Renal pelvis (tissue), 4 donors: Measurements from ENCODE around the gene GRIK1. TPM values are rescaled to one million over a fixed set of nuclear protein-coding genes. Genes with fewer than 3 reads are reported as not detected.

Source experiments
- DNase-seq: peaks from one replicate; pipeline ENCODE4 v3.0.0-alpha.2; 2013
- polyA plus RNA-seq, 3 donors: library from polyadenylated mRNA; unstranded; fragments of 120-200 nt; gene quantifications; one replicate each; pipeline ENCODE4 v1.2.1, GENCODE V29; 2013; ENCODE audit not compliant: insufficient read length in 3 of 3

GRIK1 gene
- polyA plus RNA-seq, 3 donors, result 1.5 to 2.0 (median 1.7) TPM

DNA sequence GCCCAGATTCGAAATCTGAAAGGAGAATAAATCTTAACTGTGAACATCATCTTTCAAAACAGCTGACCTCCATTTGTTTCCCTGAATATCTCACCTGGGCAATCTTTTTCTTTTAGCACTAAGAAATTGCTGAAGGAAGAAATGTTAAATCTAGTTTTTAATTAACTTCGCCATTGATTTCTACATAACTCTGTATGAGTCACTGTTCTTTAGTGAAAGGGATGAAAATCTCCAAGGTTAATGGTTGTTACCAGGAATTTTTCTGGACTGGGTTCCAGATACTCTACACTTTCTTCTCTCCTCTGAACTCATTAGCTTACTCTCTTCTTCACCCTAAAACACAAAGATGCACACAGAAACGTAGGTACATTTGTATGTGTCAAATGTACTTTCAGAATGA, 405.3 kb downstream of the GRIK1 start:
- no peak for DNase-seq

DNA sequence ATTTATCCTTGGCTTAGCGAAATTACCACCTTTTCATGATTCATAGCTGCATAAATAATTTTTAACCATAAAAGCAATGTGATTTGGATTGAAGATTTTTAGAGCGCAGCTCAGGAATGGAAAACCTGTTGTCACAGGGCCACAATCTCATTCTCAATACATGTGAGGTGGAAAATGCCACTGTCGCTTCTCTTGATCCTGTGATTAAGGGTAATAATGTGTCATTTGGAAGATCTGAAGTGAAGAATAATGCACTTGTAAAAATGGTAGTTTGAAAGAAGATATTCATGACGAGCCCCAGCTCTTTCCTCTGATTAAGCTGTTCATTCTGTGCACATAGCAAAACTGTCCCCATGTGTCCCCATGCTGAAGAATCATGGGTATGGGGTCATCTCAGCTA, 410.7 kb downstream of the GRIK1 start:
- no peak for DNase-seq

DNA sequence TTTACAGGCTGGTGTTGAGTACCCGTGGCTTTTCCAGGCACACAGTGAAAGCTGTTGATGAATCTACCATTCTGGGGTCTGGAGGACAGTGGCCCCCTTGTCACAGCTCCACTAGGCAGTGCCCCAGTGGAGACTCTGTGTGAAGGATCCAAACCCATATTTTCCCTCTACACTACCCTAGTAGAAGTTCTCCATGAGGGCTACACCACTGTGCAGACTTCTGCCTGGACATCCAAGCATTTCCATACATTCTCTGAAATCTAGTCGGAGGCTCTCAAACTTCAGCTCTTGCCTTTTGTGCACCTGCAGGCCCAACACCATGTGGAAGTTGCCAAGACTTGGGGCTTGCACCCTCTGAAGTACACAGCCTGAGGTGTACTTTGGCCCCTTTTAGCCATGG, 413.3 kb downstream of the GRIK1 start:
- DNase-seq, result no peak

DNA sequence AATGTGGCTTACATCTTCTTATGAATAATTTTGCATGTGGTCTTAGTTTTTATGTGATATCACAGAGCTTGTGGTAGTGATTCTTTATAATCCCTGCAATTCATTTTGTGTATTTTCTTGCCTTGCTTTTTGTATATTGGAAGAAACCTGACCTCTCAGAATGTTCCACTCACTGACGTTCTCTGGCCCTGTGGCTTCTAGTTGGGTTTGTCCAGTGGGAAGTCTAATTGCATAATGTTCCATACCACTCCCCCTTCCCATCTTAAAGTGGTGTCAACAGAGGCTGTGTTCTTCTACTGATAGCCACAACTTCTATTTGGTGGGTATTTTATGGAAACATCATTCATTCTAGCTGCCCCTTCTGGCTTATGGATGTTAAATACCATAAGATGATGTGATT, 415.7 kb downstream of the GRIK1 start:
- DNase-seq, result no peak

DNA sequence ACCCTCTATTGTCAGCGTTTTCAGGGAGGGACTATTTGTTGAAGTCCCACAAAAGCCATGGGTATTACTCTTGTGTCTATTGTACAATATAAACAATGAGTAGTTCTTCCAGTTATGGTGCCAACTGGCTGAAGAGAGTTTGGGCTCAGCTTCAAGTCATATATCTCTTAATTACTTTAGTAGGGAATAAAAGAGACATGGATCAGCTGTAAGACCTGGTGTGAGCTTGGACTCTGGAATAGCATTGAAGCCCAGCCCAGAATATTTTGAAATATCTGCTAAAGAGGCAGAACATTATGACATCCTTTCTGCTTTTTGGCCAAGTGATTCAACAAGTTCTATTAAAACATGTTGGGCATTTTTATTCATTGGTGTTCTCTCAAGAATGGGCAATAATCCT, 416.1 kb downstream of the GRIK1 start:
- DNase-seq, result no peak

DNA sequence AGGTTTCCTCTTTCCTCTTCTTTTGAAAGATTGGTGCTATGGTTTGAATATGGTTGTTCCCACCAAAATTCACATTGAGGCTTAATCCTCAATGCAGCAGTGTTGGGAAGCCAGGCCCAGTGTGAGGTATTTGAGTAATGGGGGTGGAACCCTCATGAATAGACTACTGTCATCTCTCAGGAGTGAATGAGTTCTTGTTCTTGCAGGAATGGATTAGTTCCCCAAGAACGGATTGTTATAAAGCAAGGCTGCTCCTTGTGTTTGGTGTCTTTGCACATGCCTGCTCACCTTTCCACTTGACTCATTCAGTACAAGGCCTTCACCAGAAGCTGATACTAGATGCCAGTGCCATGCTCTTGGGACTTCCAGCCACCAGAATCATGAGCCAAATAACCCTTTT, 417.9 kb downstream of the GRIK1 start:
- no peak for DNase-seq

DNA sequence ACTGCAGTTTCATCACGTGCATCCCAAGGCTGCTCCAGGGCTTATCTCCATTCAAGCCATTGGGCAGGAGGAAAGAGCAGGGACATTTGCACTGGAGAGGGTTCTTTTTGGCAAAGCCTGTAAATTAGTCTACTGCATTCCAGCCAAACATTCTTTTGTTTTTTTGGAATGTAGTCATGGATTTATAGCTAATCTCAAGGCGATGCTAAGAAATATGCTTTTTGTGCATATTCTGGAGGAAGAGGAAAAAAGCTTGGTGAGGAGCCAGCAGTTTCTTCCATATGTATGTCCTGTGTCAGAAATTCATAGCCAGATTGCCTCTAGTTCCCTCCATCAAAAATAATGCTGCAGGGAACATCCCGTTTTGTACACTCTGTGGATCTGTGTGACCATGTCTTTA, 419.6 kb downstream of the GRIK1 start:
- DNase-seq, result no peak

DNA sequence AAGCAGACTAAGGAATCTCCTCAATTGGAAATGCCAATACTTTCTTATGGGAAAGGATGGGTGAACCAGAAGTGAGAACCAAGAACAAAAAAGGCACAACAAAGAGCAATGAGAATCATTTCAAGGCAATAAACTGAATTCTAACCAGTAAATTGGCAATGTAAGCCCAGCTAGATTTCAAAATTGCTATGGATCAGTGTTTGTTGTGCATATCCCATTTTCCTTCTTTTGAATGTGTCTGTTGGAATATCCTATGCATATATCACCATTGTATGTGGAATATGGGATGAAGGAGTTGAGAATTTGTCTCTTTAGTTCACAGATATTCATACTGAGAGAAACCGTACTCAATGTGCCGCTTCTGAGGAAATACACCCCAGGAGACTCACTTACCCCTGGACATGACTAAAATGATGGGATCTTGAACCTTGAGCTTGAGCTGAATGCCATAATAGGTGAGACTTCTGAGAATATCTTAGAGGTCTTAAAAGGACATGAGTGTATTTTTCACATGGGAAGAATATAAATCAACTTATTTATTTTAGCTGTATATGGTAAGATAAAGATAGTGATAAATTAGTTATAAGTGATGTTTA, 425.0 kb downstream of the GRIK1 start:
- no peak for DNase-seq

DNA sequence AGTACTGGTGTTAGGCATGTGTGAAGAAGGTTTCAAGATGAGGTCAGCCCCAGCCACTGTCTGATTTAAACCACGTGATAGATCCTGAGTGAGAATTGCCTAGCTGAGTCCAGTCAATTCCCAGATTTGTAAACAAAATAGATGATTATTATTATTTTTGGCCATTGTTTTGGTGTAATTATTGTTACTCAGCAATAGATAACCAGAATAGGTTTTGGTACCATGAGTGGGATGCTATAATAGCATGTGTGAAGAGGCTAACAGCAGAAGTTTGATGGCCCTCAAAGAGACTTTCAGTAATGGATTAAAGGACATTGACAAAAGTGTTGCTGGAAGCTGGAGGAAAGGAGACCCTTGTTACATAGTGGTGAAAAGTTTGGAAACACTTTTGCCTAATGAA, 426.3 kb downstream of the GRIK1 start:
- no peak for DNase-seq

DNA sequence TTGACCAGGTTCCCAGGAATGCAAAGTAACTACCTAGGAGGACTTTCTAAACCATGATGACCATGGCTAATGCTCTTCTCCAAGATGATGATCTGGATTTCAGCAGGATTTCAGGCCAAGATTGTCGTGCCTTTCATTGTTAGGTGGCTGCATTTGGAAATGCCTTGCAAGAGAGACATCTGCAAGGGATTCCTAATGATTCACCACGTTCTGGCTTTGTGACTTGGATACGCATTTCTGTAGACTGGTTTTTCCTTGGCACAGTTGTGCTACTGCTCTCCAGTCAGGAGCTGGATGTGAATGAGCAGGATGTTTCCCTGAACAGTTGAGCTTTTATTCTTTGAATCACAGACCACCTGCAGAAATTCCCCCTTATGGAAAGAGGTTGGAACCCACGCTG, 428.7 kb downstream of the GRIK1 start:
- DNase-seq, result no peak

DNA sequence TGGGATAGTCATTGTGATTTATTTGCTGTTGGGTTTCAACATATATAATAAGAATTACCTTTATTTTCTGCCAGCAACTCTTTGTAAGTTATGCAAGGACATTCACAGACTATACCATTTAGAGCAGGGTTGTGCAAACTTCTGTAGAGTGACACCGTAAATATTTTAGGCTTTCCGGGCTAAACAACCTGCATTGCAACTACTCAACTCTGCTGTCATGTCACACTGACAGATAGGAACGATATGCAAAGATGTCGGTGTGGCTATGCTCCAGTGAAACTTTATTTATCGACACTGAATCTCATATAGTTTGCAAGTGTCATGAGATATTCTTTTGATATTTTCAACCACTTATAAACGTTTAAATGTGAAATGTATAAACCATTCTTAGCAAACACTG, 430.7 kb downstream of the GRIK1 start:
- DNase-seq, result no peak

DNA sequence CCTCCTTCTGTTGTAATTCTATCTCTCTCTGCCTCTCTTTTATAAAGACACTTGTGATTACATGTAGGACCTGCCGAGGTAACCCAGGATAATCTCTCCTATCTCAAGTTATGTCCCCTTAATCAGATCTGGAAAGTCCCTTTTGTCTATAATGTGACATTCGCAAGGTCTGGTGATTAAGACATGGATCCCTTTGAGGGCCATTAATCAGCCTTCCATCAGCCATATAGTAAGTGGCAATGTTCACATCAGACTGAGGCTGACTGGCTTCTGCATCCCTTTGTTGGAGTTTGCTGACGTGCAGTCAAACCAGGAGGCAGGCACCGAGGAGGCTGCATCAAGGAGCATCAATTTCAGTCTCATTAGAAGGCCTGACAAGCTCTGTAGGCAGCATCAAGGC, 431.5 kb downstream of the GRIK1 start:
- DNase-seq, result peak; percentile 54

DNA sequence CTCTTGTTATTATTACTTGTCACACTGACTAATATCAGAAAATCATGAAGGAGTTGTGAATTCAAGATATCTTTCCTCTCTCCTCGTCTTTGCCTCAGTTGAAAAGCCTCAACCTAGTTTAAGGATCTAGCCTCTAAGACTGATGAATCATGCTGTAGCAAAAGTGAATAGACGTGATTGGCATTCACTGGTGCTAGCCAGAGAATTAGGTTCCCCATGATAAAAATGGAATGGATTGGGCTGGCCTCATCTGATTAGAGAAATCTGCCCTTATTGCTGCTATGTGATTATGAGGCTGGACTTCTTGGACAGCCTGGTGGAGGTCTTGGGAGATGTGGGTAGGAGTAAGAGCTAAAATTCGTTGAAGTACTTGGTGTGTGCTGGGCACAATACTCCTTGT, 432.8 kb downstream of the GRIK1 start:
- DNase-seq, result no peak

DNA sequence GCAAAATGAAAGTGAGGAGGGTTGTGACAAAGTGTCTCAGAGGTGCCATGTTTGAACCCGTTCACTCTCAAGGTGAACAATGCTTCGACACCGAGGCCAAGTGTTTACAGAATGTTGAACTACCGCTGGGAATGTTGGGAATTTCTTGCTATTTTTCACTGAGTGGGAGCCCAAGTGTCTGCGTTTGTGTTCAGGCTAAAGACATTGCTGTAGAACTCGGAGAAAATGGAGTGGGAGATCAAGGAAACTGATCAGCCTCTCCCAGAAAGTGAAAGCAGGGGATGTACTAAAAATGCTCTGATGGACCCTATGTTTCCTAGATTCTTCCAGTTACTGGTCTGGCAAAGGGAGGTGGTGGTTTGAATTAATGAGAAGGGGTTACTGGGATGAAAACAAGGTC, 433.6 kb downstream of the GRIK1 start:
- no peak for DNase-seq

DNA sequence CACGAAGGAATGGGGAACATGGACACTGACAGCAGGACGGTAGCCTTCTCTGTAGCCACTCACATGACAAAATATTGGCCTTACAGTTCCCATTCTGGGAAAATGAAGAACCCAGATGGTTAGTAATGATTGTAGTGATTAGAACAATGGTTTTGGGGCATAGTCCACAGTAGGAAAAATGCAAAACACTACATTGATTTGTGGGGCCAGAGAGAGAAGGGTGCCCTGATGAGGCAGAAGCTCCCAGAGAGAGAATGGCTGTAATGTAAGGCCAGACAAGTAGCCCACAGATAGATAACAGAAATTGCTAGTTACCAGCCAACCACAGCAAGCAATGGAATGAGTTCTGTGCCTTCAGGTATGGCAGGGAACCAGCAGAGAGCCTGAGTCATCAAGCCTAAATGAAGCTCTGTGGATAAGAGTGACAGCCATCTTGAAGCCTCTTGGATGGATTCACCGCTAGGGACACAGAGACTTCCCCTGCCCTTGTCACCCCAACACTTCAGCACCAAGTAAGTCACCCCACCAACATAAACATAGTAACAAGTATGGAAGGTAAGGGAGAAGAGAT, 435.0 kb downstream of the GRIK1 start:
- DNase-seq, result no peak

DNA sequence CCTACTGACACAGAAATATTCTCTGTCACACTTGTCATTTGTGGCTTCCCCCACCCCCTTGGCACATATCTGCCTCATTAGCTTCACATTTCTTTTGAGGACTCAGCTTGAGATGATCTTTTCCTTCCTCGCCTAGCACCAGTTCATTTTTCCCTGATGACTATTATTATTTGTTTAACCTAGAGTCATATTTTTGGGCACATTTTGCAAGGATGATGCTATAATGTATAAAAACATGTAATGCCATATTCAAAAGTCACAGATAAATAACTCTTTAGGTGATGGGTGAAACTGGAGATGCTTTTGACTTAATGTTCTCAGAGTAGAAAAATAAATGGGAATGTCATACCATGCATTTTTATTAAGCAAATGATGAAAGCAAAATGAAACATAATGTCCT, 438.3 kb downstream of the GRIK1 start:
- DNase-seq, result no peak

DNA sequence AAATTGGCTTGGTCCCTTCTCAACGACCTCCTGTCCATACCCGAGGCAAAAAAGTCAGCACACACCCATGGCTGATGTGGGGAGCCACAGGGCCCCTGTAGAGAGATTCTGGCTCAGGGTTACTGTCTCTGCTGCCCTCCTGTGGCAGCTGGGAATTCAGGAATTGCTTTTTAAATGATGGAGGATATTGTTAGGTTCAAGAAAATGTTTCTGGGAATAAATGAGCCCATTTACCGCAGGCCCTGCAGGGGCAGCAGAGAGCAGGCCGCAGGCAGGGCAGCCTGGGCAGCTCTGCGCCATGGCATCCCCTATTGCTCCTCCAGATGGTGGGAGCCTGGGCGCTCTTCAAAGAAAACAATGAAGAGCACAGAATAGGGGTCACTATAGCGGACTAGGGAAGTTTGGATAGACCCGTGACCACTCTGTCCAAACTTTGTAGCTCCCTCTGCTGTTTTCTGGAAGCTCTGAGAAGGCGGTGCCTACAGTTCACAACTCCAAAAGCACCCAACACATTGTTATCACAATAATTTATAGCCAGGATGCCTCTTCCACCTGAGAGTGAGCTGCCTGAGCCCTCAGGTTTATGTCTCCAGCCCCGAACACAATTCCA, 440.0 kb downstream of the GRIK1 start:
- DNase-seq, result no peak

DNA sequence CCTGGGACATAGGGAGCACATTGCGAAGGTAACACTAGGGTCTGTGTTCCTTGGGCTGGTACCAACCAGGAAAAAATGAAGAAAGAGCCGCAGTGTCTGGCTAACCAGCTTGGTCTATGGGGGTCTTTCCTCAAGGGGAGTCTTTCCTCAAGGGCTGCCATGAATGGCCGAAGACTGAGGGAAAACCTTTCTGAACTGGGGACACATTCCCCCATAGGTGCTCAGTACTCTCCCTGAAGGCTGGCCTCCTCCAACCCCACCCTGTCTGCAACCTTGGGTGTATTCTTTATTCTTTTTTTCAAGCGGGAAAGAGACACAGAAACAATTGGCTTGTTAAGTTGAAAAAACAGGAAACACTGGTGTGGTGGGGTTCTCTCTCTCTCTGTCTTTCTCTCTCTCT, 440.6 kb downstream of the GRIK1 start:
- DNase-seq, result no peak

DNA sequence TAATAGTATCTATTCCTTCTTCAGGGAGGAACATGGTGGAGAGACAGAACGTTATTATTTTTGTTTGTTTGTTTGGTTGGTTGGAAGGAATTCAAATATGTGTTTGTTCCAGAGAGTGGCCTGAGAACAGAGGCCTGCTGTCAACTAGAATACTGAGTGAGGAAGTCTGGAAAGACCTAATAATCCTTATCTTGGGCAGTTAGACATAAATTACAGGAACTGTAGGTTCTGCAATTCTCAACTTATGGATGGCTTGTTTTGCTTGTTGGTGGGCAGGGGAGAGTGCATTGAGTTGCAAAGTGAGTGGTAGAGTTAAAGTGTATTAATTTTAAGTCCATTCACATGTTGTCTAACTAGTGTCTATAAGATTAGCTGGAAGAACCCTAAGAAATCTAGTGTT, 443.5 kb downstream of the GRIK1 start:
- no peak for DNase-seq

DNA sequence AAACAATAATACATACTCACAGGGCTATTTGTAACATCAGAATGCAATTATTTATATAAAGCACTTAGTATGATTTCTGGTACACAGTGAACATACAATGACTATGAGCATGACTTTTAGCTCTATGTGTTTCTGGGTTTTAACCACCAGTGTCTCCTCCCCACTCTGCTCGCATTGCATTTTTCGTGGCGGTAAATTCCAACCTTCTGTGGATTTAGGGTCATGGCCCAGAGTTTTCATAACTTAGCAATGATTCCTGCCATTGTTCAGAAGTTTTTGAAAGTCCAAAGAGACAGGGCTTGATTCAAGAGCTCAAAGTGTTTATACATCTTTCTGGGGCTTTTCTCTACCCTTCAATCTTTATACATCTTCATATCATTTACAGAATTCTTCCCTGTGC, 449.8 kb downstream of the GRIK1 start:
- DNase-seq, result no peak

DNA sequence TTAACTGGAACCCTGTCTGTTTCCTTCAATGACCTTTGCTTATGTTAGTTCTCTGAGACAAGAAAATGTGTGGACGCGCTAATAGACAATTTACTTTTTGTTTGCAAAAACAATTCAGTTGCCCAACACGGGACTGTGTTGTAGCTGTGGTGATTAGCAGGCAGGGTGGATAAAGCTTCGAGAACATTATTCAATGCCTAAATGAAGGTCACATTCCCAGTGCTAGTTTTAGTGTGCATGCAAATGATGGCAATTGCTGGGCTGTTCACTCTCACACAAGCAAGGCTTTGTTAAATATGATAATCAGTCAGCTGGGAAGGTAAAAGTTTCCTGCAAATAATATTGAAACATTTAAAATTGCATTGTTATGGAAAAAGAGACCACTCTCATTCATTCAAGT, 452.6 kb downstream of the GRIK1 start:
- DNase-seq, result no peak
